HL-60 (cell line): ENCODE data around the gene PMEPA1.

Experiments
- DNase-seq, 2 experiments: peaks; one replicate each; pipeline ENCODE4 v3.0.0-alpha.2; 2010 to 2020; ENCODE audit warnings: low read depth in 1 of 2, low spot score in 1 of 2
- H3K27ac ChIP-seq: fragments of 250-450 bp; sonication (Bioruptor Pico); replicated peaks from 2 replicates; pipeline ENCODE4 v1.5.1; 2020; ENCODE audit warnings: mild to moderate bottlenecking, moderate library complexity
- H3K27me3 ChIP-seq: fragments of 250-450 bp; sonication (Bioruptor Pico); 2 replicates; pipeline ENCODE4 v1.5.1; 2021; ENCODE audit warnings: mild to moderate bottlenecking, moderate library complexity; ENCODE audit not compliant: insufficient read depth, poor library complexity, severe bottlenecking
- H3K4me3 ChIP-seq: replicated peaks from 2 replicates; pipeline ENCODE4 v1.5.1; 2011; ENCODE audit warnings: mild to moderate bottlenecking, control low read depth, low read length; ENCODE audit not compliant: insufficient read depth
- CTCF ChIP-seq: IDR thresholded peaks from one replicate; pipeline ENCODE4 v1.5.1; 2011; ENCODE audit warnings: low read length, control low read depth, inconsistent platforms; ENCODE audit not compliant: insufficient read depth
- GABPA ChIP-seq: IDR thresholded peaks from 2 replicates; pipeline ENCODE4 v1.6.1; 2012; ENCODE audit warnings: low read depth
- POLR2AphosphoS5 ChIP-seq: IDR thresholded peaks from 2 replicates; pipeline ENCODE4 v1.6.1; 2012; ENCODE audit warnings: low read depth
- SPI1 ChIP-seq: IDR thresholded peaks from 2 replicates; pipeline ENCODE4 v1.6.1; 2012; ENCODE audit warnings: low read depth, mild to moderate bottlenecking, borderline replicate concordance
- TF ChIP-seq, protein P1 (sequence below): IDR thresholded peaks from 2 replicates; pipeline ENCODE4 v1.6.1; 2012; ENCODE audit warnings: low read depth; ENCODE audit not compliant: insufficient replicate concordance

PMEPA1 gene

DNA sequence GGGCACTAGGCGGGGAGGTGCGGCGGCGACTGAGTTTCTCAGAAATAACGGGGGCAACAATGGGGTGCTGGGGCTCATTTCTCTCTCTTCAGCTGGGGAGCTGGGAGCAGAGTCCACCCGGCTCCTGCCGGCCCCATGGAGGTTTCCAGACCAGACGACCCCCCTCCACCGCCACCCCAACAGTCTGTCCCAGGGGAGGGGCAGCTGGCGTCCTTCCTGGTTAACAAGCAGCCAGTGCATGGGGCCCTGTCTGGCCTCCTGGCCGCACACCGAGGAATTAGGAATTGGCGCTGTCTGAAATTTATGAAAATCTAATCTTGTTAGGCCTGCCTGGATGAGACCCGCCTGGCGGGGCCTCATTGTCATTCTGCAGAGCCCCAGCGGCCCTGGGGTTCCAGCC lies 42.4 kb downstream of the PMEPA1 start:
- DNase-seq: no peak
- TF ChIP-seq CTCF: no peak
- TF ChIP-seq GABPA: no peak
- no peak for TF ChIP-seq POLR2AphosphoS5
- TF ChIP-seq, protein P1, sequence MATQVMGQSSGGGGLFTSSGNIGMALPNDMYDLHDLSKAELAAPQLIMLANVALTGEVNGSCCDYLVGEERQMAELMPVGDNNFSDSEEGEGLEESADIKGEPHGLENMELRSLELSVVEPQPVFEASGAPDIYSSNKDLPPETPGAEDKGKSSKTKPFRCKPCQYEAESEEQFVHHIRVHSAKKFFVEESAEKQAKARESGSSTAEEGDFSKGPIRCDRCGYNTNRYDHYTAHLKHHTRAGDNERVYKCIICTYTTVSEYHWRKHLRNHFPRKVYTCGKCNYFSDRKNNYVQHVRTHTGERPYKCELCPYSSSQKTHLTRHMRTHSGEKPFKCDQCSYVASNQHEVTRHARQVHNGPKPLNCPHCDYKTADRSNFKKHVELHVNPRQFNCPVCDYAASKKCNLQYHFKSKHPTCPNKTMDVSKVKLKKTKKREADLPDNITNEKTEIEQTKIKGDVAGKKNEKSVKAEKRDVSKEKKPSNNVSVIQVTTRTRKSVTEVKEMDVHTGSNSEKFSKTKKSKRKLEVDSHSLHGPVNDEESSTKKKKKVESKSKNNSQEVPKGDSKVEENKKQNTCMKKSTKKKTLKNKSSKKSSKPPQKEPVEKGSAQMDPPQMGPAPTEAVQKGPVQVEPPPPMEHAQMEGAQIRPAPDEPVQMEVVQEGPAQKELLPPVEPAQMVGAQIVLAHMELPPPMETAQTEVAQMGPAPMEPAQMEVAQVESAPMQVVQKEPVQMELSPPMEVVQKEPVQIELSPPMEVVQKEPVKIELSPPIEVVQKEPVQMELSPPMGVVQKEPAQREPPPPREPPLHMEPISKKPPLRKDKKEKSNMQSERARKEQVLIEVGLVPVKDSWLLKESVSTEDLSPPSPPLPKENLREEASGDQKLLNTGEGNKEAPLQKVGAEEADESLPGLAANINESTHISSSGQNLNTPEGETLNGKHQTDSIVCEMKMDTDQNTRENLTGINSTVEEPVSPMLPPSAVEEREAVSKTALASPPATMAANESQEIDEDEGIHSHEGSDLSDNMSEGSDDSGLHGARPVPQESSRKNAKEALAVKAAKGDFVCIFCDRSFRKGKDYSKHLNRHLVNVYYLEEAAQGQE: no peak
- no peak for TF ChIP-seq SPI1
- H3K27me3 ChIP-seq: no peaks in the 10 kb centered on the region
- no peak overlapping the region for H3K4me3 ChIP-seq
- no peak overlapping the region for H3K27ac ChIP-seq

DNA sequence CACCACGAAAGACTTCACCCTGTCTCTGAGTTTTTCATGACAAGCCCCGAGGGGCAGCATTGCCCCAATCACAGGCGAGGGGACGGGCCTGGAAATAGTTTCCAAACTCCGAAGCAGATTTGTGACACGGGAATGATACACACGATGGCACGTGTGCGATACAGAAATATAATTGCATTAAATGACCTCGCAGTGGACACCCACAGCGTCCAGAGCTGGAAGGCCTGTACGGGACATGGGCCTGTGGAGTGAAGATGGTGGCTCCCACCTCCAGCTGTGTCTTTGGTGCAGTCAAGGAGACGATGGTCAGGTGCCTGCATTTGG lies 43.0 kb downstream of the PMEPA1 start:
- no peak for DNase-seq
- Histone ChIP-seq H3K27ac (no peak overlapping the region), H3K27me3 (no peaks in the 10 kb centered on the region), H3K4me3 (no peak overlapping the region)
- TF ChIP-seq GABPA (no peak), POLR2AphosphoS5 (no peak), SPI1 (no peak), CTCF (no peak)
- TF ChIP-seq, protein P1: no peak

DNA sequence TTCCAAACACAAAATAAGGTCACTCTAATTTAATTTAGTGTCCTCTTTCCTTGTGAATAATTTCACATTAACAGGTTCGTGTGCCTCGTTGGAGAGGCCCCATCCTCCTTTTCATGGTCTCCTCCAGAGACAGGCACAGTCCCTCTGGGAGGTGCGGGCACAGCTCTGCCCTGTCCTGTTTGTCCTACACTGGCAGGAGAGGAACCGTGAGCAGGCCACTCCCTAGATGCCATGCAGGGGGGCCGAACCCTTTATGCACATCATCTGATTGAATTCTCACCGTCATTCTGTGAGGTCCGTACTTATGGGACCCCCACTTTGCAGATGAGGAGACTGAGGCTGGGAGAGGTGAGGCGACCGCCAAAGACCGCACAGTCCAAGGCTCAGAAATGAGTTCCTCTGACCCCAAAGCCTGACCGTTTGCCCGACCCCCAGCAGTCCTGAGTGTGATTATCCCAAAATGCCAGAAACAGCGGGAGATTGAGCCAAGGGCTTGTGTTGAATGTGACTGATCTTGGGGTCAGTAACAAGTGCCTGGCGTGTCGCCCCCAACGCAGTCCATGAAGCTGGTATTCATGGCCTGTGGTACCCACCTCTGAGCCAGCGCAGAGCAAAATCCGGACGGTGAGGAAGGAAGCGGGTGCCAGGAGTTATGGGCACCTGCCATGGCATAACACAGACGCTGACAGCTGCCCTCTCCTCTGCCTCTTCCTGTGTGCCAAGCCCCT lies 43.5 kb downstream of the PMEPA1 start:
- no peak for DNase-seq
- H3K4me3 ChIP-seq: no peak overlapping the region
- no peaks in the 10 kb centered on the region for H3K27me3 ChIP-seq
- no peak for TF ChIP-seq POLR2AphosphoS5
- TF ChIP-seq, protein P1: no peak
- TF ChIP-seq SPI1: no peak
- TF ChIP-seq CTCF: no peak
- no peak for TF ChIP-seq GABPA
- no peak overlapping the region for H3K27ac ChIP-seq
